Measurements from ENCODE around the gene CD320. TPM values are rescaled to one million over a fixed set of nuclear protein-coding genes. Genes with fewer than 3 reads are reported as not detected.
A peak's percentile ranks its signal among the peaks of the same experiment; 100 is the strongest.
"Not testable (repeated sequence)": the region's sequence is repeated elsewhere in the genome, so short reads cannot be mapped to it uniquely, and the experiment has no call there.

CD320 gene
- 10 to 100 TPM; 48.8 to 51.0 TPM for total RNA-seq

DNA sequence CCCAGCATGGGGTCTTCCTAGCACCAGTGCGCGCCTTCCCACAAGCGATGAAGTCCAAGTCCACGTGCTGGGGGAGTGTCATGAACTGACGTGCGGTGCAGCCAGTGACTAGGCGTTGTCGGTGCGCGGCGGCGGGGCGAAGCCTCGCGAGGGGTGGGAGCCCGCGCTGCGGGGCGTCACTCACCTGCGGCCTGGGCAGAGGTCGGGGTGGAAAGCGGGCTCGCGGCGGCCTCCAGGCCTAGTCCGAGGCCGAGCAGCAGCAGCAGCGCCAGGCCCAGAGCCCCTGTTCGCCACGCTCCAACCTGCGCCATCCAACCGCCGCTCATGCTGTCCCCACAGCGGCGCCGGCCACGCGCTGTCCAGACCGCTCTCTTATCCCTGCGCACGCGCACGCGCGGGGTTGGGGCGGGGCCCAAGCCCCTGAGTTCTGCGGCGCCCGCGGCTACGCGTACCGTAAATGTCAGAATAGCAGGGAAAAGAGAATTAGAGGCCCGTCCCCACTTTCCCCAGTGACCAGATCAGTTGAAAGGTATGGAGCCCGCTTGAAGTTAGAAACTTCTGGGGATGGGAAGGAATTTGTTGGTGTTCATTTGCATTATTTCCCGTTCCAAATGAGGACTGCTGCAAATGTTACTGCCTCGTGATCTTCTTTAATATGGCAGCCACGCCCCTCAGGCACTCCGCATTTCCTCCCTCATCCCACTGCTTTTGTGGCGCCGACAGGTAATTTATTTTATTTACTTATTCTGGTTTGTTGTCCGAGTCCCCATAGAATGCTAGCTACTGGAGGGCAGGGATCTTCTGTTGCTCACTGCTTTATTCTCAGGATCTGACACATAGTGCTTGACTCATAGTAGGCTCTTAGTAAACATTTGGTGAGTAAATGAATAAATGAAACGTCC lies at the start of gene CD320:
CD320 (minus strand) TSS at position 394 of the 902 bp plus-strand sequence; CDS start at position 326, 68 bp downstream.
- Histone ChIP-seq H3K4me3 (peak within 1 kb of the TSS; percentile 43 to 64), H3K27ac (peak within 1 kb of the TSS; percentile 54 to 72), H3K4me1 (peaks cover 0 to 41% of the 10 kb centered on the region in 2 donors), H3K36me3 (peaks cover 27% of the 10 kb centered on the region), H3K9me3 (no peaks in the 10 kb centered on the region), H3K27me3 (no peaks in the 10 kb centered on the region)
- DNase-seq (ENCODE audit: low spot score) = peak; percentile 90
- no peak for TF ChIP-seq CTCF (IDR thresholded peaks at IDR 0.05)

- TF ChIP-seq CTCF (IDR thresholded peaks at IDR 0.05) = no peak
- Histone ChIP-seq H3K4me3 (no peak overlapping the region), H3K27me3 (no peaks in the 10 kb centered on the region), H3K9me3 (peaks cover 0 to 6% of the 10 kb centered on the region in 2 donors), H3K36me3 (no peaks in the 10 kb centered on the region), H3K4me1 (peaks cover 0 to 30% of the 10 kb centered on the region in 2 donors), H3K27ac (no peak overlapping the region)
- DNase-seq (ENCODE audit: low spot score) = no peak
Measured at GRCh38 chr19:8357007-8357521, 48.9 kb upstream of the CD320 start.

- TF ChIP-seq CTCF (IDR thresholded peaks at IDR 0.05) = no peak
- Histone ChIP-seq H3K4me1 (peaks cover 0 to 22% of the 10 kb centered on the region in 2 donors), H3K27me3 (no peaks in the 10 kb centered on the region), H3K36me3 (no peaks in the 10 kb centered on the region), H3K4me3 (no peak overlapping the region), H3K27ac (peak overlapping the region in 1 of 2 donors; percentile 38), H3K9me3 (peaks cover 0 to 6% of the 10 kb centered on the region in 2 donors)
- DNase-seq (ENCODE audit: low spot score) = peak; percentile 81
Measured at GRCh38 chr19:8355631-8356402, 47.7 kb upstream of the CD320 start.

DNA sequence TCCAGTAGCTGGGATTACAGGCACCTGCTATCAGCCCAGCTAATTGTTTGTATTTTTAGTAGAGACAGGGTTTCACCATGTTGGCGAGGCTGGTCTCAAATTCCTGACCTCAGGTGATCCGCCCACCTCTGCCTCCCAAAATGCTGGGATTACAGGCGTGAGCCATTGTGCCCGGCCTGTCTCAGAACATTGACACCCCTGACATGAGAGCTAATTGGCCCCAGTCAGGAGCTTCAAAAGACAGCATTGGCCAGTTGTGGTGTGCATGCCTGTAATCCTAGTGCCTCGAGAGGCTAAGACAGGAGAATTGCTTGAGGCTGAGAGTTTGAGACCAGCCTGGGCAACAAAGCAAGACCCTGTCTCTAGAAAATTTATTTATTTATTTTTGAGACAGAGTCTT lies 44.7 kb upstream of the CD320 start:
- H3K4me1 ChIP-seq = peaks cover 0 to 26% of the 10 kb centered on the region in 2 donors
- H3K27ac ChIP-seq; H3K9me3 ChIP-seq; DNase-seq (ENCODE audit: low spot score); H3K27me3 ChIP-seq; H3K4me3 ChIP-seq; H3K36me3 ChIP-seq: not testable (repeated sequence)

DNA sequence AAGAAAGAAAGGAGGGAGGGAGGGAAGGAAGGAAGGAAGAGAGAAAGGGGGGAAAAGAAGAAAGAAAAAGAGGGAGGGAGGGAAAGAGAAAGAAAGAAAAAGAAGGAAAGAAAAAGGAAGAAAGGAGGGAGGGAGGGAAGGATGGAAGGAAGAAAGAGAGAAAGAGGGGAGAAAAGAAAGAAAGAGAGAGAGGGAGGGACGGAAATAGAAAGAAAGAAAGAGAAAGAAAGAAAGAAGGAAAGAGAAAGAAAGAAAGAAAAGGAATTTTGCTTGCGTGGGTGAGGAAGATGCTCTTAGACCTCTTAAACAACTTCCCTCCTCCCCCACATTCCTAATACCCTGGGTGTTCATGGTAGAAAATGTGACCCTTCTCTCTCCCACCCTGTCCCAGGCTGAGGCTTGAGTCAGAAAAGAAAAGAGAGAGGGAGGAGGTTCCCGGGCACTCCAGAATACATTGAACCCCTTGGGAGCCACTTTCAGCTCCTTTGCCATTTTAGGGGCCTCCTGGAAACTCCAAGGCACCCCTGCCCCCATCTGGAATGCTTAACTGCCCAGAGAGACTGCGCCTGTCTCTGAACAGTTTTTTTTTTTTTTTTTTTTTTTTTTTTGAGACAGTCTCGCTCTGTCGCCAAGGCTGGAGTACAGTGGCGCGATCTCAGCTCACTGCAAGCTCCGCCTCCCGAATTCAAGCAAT lies 44.1 kb upstream of the CD320 start:
- Histone ChIP-seq H3K4me3 (peak overlapping the region in 1 of 2 donors; percentile 24), H3K9me3 (peaks cover 0 to 6% of the 10 kb centered on the region in 2 donors), H3K4me1 (peaks cover 0 to 30% of the 10 kb centered on the region in 2 donors), H3K27me3 (no peaks in the 10 kb centered on the region), H3K27ac (no peak overlapping the region), H3K36me3 (no peaks in the 10 kb centered on the region)
- TF ChIP-seq CTCF (IDR thresholded peaks at IDR 0.05) = no peak
- no peak for DNase-seq (ENCODE audit: low spot score)

GRCh38 chr19:8349629-8350372 lies 41.6 kb upstream of the CD320 start:
- DNase-seq (ENCODE audit: low spot score); H3K9me3 ChIP-seq; H3K27me3 ChIP-seq; H3K27ac ChIP-seq; H3K4me3 ChIP-seq; H3K36me3 ChIP-seq: not testable (repeated sequence)
- H3K4me1 ChIP-seq = peaks cover 0 to 24% of the 10 kb centered on the region in 2 donors
